Measurements from ENCODE around the gene ARHGAP19.

The ARHGAP19 gene

DNA sequence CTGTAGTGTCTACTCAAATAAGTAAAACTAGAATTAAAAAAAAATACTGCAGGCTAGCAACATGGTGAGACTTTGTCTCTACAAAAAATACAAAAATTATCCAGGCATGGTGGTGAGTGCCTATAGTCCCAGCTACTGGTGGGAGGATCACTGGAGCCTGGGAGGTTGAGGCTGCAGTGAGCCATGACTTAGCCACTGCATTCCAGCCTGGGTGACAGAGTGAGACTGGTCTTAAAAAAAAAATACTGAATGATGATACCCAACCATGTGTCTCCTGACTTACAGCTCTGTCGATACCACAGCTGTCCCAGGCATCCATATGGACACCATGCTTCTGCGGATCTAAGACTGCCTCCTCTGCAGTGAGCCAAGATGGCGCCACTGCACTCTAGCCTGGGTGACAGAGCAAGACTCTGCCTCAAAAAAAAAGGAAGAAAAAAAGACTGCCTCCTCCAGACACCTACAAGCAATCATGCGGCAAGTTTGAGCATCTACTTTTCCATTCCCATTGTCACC lies 18.7 kb upstream of the ARHGAP19 start:
- H3K4me3 ChIP-seq (ENCODE audit: control insufficient read depth, low read depth, low read length), result no peak overlapping the region
- no peak for DNase-seq (ENCODE audit: low read depth)
- TF ChIP-seq, protein P1, sequence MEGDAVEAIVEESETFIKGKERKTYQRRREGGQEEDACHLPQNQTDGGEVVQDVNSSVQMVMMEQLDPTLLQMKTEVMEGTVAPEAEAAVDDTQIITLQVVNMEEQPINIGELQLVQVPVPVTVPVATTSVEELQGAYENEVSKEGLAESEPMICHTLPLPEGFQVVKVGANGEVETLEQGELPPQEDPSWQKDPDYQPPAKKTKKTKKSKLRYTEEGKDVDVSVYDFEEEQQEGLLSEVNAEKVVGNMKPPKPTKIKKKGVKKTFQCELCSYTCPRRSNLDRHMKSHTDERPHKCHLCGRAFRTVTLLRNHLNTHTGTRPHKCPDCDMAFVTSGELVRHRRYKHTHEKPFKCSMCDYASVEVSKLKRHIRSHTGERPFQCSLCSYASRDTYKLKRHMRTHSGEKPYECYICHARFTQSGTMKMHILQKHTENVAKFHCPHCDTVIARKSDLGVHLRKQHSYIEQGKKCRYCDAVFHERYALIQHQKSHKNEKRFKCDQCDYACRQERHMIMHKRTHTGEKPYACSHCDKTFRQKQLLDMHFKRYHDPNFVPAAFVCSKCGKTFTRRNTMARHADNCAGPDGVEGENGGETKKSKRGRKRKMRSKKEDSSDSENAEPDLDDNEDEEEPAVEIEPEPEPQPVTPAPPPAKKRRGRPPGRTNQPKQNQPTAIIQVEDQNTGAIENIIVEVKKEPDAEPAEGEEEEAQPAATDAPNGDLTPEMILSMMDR (IDR thresholded peaks at IDR 0.05; ENCODE audit: control insufficient read depth, insufficient read depth, low read depth, low read length, missing control alignments), result no peak

DNA sequence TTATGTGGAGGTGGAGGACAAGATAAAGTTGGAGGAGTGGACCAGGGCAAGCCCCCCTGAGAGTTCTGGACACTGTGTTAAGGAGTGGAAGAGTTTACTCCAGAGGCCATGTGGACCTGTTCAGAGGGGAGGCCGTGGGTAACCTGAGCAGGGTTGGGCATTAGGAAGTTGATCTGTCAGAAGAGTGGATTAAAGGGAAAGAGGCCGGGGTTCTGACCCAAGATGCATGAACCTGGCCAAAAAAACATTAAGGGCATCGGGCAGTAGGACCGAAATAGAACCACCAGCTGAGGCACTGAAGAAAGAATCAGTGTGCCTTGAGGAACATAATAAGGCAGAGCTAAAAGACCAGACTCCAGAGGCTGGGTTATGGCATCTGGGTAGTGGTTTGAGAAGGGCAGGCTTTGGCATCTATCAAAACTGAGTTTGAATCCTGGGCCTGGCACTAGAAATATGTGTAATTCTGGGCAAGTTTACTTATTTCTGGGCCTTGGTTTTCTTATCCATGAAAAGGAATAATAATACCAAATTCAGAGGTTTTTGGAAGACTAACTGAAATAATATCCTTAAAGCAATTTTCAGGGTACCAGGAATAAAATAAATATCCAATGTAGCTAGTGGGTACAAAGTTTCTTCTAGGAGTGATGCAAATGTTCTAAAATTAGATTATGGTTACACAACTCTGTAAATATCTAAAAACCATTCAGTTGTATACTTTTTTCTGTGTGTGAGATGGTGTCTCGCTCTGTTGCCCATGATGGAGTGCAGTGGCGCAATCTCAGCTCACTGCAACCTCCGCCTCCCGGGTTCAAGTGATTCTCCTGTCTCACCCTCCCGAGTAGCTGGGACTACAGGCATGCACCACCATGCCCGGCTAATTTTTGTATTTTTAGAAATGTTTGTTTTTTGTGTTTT lies 15.7 kb upstream of the ARHGAP19 start:
- no peak for DNase-seq (ENCODE audit: low read depth)
- TF ChIP-seq, protein P1 (IDR thresholded peaks at IDR 0.05; ENCODE audit: control insufficient read depth, insufficient read depth, low read depth, low read length, missing control alignments), result no peak
- no peak overlapping the region for H3K4me3 ChIP-seq (ENCODE audit: control insufficient read depth, low read depth, low read length)

DNA sequence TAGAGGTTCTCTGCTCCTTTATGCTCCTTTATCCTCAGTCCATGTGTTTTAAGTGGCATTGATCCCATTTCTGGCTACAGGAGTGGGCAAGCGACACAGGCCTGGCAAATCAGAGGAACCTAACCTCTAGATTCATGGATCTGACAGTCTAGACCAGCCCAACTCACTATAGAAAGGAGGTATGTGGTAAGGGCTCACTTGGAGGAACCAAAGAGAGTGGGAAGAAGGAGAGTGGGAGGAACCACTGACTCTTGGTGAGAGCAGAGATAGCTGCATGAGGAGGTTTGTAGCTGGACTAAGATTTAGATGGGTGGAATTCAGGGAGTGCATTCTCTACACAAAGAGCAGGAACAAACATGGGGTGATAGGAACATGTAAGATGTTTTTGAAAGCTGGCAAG lies 15.0 kb upstream of the ARHGAP19 start:
- TF ChIP-seq, protein P1 (IDR thresholded peaks at IDR 0.05; ENCODE audit: control insufficient read depth, insufficient read depth, low read depth, low read length, missing control alignments), result no peak
- DNase-seq (ENCODE audit: low read depth), result no peak
- no peak overlapping the region for H3K4me3 ChIP-seq (ENCODE audit: control insufficient read depth, low read depth, low read length)

DNA sequence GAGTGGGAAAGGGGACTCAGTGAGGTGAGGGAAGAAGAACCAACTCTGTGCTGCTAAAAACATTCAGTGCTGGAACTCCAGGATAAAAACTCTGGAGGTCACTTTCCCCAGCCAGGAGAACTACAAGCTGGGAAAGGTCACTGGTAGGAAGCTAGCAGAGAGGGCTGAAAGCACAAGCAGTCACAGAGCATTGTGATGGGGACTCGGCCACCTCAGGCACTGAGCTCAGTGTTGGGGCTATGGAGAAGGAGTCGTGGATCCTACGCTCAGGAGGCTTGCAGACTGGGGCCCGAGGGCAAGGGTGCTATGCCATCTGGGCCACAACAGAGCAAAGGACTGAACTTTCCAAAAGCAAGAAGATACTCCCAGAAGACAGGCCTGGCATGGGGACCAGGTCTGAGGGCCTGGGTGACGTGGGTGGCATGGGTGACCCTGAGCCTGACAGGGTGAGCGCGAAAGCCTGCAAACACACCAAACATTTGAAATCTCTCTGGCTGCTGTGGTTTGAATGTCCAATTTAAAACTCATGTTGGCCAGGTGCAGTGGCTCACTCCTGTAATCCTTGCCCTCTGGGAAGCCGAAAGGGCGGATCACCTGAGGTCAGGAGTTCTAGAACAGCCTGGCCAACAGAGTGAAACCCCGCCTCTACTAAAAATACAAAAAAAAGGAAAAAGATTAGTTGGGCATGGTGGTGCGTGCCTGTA lies 9.8 kb upstream of the ARHGAP19 start:
- DNase-seq (ENCODE audit: low read depth), result no peak
- no peak overlapping the region for H3K4me3 ChIP-seq (ENCODE audit: control insufficient read depth, low read depth, low read length)
- TF ChIP-seq, protein P1 (IDR thresholded peaks at IDR 0.05; ENCODE audit: control insufficient read depth, insufficient read depth, low read depth, low read length, missing control alignments), result no peak

DNA sequence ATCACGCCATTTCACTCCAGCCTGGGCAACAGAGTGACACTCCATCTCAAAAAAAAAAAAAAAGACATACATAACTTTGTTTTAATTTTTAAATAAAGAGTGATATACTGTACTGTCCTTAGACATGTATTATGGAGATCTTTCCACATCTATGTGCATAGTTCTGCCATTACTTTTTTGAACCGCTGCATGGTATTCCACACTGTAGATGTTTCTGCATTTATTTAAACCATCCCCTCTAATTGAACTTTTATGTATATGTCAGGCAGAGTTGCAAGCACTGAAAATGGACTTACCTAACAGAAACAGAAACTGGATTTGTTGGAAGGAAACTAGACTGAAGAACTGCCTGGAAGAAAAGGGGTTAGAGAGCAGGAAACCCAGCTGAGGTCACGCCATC lies 8.5 kb upstream of the ARHGAP19 start:
- TF ChIP-seq, protein P1 (IDR thresholded peaks at IDR 0.05; ENCODE audit: control insufficient read depth, insufficient read depth, low read depth, low read length, missing control alignments), result no peak
- H3K4me3 ChIP-seq (ENCODE audit: control insufficient read depth, low read depth, low read length), result no peak overlapping the region
- no peak for DNase-seq (ENCODE audit: low read depth)

DNA sequence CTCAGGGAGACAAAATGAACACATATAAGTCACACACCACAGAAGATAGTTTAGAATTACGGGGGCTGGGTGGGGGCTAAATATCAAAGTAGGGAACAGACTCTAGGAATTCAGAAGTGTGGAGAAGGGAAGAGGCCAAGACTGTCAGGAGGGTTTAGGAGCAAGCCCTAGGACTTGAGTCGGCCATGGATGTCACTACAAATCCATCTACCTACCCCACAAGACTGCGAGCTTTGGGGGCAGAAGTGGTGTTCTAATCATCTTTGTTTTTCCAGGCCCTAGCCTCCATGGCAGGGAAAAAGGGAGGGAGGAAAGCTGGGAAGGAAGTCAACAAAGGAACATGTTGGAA lies 5.8 kb upstream of the ARHGAP19 start:
- TF ChIP-seq, protein P1 (IDR thresholded peaks at IDR 0.05; ENCODE audit: control insufficient read depth, insufficient read depth, low read depth, low read length, missing control alignments), result no peak
- no peak for DNase-seq (ENCODE audit: low read depth)
- no peak overlapping the region for H3K4me3 ChIP-seq (ENCODE audit: control insufficient read depth, low read depth, low read length)
